ENCODE results near the gene ASCL1.

GRCh38 chr12:102917026-102917787 is 40.3 kb upstream of the ASCL1 start, which contains the start of gene PAH:
- TF ChIP-seq CTCF (conservative IDR thresholded peaks at IDR 0.05; ENCODE audit: low read depth, low read length): no peak
- TF ChIP-seq EZH2 (IDR thresholded peaks at IDR 0.05; ENCODE audit: borderline replicate concordance, low read depth, low read length, poor library complexity, severe bottlenecking): no peak
